Measurements from ENCODE around the gene ANOS1.

GRCh38 chrX:8748855-8749254 is 16.9 kb upstream of the ANOS1 start:
- TF ChIP-seq CTCF (IDR thresholded peaks at IDR 0.05) (peak in 5 of 6 experiments; percentile 16 to 62 (median 43)), POLR2A (IDR thresholded peaks at IDR 0.05) (no peak)
